Heart left ventricle (tissue), 16 donors: ENCODE measurements around the gene HDGFL1. TPM values are rescaled to one million over a fixed set of nuclear protein-coding genes. Genes with fewer than 3 reads are reported as not detected.

ENCODE experiments used
- ATAC-seq, 4 donors: fragments of 200-7000 bp; cut with Tn5 transposase; one replicate each; pipeline ENCODE4 v1.9.1; 2020 to 2022; ENCODE audit warnings: moderate library complexity in 4 of 4, mild to moderate bottlenecking in 3 of 4, moderate number of reproducible peaks in 1 of 4
- DNase-seq, 5 donors: peaks; one replicate each; pipeline ENCODE4 v3.0.0-alpha.2; 2020
- H3K27ac ChIP-seq, 12 donors: fragments of 200-600 bp; sonication (generic) in 4 of 12; one replicate each; pipeline versions ENCODE4 v1.5.0 to v1.8.0; 2016 to 2022; ENCODE audit warnings: mild to moderate bottlenecking in 2 of 12
- H3K27me3 ChIP-seq, 9 donors: fragments of 200-600 bp; sonication (generic) in 2 of 9; one replicate each; pipeline versions ENCODE4 v1.5.1 to v1.8.0; 2016 to 2022; ENCODE audit warnings: mild to moderate bottlenecking in 3 of 9
- H3K36me3 ChIP-seq, 9 donors: fragments of 200-600 bp; sonication (generic) in 2 of 9; one replicate each; pipeline versions ENCODE4 v1.5.0 to v1.8.0; 2018 to 2022; ENCODE audit warnings: mild to moderate bottlenecking in 2 of 9
- H3K4me1 ChIP-seq, 12 donors: fragments of 200-600 bp; sonication (generic) in 4 of 12; one replicate each; pipeline versions ENCODE4 v1.5.0 to v1.8.0; 2016 to 2022; ENCODE audit warnings: mild to moderate bottlenecking in 3 of 12
- H3K4me3 ChIP-seq, 12 donors: fragments of 200-600 bp; sonication (generic) in 4 of 12; one replicate each; pipeline versions ENCODE4 v1.5.0 to v1.8.0; 2017 to 2022; ENCODE audit warnings: mild to moderate bottlenecking in 9 of 12, moderate library complexity in 4 of 12
- H3K9me3 ChIP-seq, 12 donors: fragments of 200-600 bp; sonication (generic) in 4 of 12; one replicate each; pipeline versions ENCODE4 v1.5.0 to v1.8.0; 2016 to 2022; ENCODE audit warnings: mild to moderate bottlenecking in 1 of 12
- CTCF ChIP-seq, 12 donors: fragments of 200-600 bp; sonication (generic) in 4 of 12; IDR thresholded peaks; one replicate each; pipeline versions ENCODE4 v1.5.0 to v1.8.0; 2018 to 2022; ENCODE audit warnings: antibody characterized with exemption in 12 of 12, mild to moderate bottlenecking in 5 of 12
- POLR2A ChIP-seq, 2 donors: fragments of 450-650 bp; IDR thresholded peaks; one replicate each; pipeline ENCODE4 v1.6.1; 2017; ENCODE audit warnings: antibody characterized with exemption in 2 of 2, mild to moderate bottlenecking in 2 of 2, moderate library complexity in 2 of 2
- WGBS, 4 donors: extraction: QIAGEN DNeasy Blood & Tissue Kit in 2 of 4; methylation state at CpG; one replicate each; pipeline versions ENCODE4 v1.1.5 to v1.1.7; 2013 to 2018; 5-methylcytosine and 5-hydroxymethylcytosine counted together
- intact Hi-C, 10 donors: fragments of 100-400 bp; cut with DNase I; formaldehyde crosslinking; loops; one replicate each; pipeline versions ENCODE4 v1.11.1 to v1.14.2; 2022
- polyA plus RNA-seq, 2 donors: library from polyadenylated mRNA; stranded (reverse); fragments of 200-250 nt; gene quantifications; one replicate each; pipeline ENCODE4 v1.2.3, GENCODE V29; 2013
- total RNA-seq, 9 donors: library from RNA; depleted of rRNA in 2 of 9; stranded (reverse); fragments of >200 nt in 2 of 9; fragmentation: NEBNext Ultra II Directional in 3 of 9; extraction: Animal tissue kit (Norgen Biotek cat#: 25700) in 3 of 9; gene quantifications; one replicate each; pipeline versions ENCODE4 v1.1.0 to v1.2.4, GENCODE V29; 2016 to 2023
- donor health status: ischemic (EF 13 %, LVEDD 7.1; RV severe dilation, severe dysfunction).
- donor health status: healthy with polysubstance abuse.
- donor health status: DM: no; HTN: yes; CAD: no.
- donor health status: DM: no; HTN: no; CAD: no.
- donor health status: ischemic (EF 25% LVEDD 6.9; RV normal size, moderate dysfunction).
- donor health status: ischemic (EF 25% LVEDD 5.7; RV mildly dilated, moderate dysfunction).
- donor health status: healthy.
- donor health status: DM: yes; HTN: yes; CAD: no.
- donor health status: ischemic (EF 35%, LVEDD 5.7; RV mildly dilated, moderate dysfunction).
- donor health status: nonischemic (EF 11% LVEDD 7.7; RV severe dilation, severe dysfunction).
- donor health status: DM: yes; HTN: yes; CAD: no.
- donor health status: PGD.
- donor health status: ischemic (EF 29% LVEDD 5.4; RV normal size, mild dysfunction).
- donor health status: nonischemic (EF 23%, LVEDD 6.1; RV moderate dilation, normal function).

HDGFL1 gene
- total and polyA plus RNA-seq, 11 donors: not detected

DNA sequence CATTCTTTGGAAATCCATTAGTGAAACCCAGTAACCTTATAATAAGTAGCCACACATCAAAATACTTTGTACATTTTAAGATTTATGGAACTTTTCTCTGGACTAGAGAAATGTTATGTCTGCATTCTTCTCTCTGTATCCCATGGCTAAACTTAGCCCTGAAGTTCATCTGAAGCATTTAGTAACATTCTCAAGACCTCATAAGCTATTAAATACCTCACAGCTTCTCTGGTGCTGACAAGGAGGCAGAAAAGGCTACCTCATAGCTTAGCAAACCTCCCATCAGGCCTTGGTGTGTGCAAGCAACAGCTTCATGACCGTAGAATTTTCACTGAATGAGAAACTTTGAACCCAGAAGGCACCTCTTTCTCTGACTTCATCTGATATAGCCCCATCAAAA, 38.9 kb upstream of the HDGFL1 start:
- DNase-seq (no peak), ATAC-seq (no peak)
- 32 to 100% (median 91%) methylated on average over 1 of the region's 1 CpG for WGBS, 4 donors
- H3K27me3 ChIP-seq: no peaks in the 10 kb centered on the region
- no peak for TF ChIP-seq POLR2A (IDR thresholded peaks at IDR 0.05)
- no peak for TF ChIP-seq CTCF (IDR thresholded peaks at IDR 0.05)
- H3K36me3 ChIP-seq: no peaks in the 10 kb centered on the region
- H3K9me3 ChIP-seq: no peaks in the 10 kb centered on the region
- no peak overlapping the region for H3K4me3 ChIP-seq
- intact Hi-C loops: no loop called here
- no peak overlapping the region for H3K27ac ChIP-seq
- no peaks in the 10 kb centered on the region for H3K4me1 ChIP-seq

- no peak for TF ChIP-seq CTCF (IDR thresholded peaks at IDR 0.05)
- TF ChIP-seq POLR2A (IDR thresholded peaks at IDR 0.05): no peak
- intact Hi-C loops: no loop called here
- no peaks in the 10 kb centered on the region for H3K9me3 ChIP-seq
- DNase-seq: no peak
- no peak overlapping the region for H3K4me3 ChIP-seq
- no peak overlapping the region for H3K27ac ChIP-seq
- no peaks in the 10 kb centered on the region for H3K36me3 ChIP-seq
- WGBS, 4 donors: 76 to 89% (median 81%) methylated on average over 4 of the region's 4 CpGs
- no peaks in the 10 kb centered on the region for H3K4me1 ChIP-seq
- no peak for ATAC-seq
- no peaks in the 10 kb centered on the region for H3K27me3 ChIP-seq
Observed at GRCh38 chr6:22536122-22536521, 33.2 kb upstream of the HDGFL1 start.

GRCh38 chr6:22544476-22544875, 24.9 kb upstream of the HDGFL1 start:
- Histone ChIP-seq H3K4me3 (no peak overlapping the region), H3K9me3 (no peaks in the 10 kb centered on the region), H3K27ac (peak overlapping the region in 4 of 12 donors; percentile 17 to 63 (median 54)), H3K4me1 (peaks cover 0 to 18% (median 5%) of the 10 kb centered on the region in 12 donors), H3K36me3 (no peaks in the 10 kb centered on the region), H3K27me3 (no peaks in the 10 kb centered on the region)
- ATAC-seq (peak; percentile 67 to 82 (median 76)), DNase-seq (no peak)
- no peak for TF ChIP-seq CTCF (IDR thresholded peaks at IDR 0.05)
- no peak for TF ChIP-seq POLR2A (IDR thresholded peaks at IDR 0.05)
- intact Hi-C loops: no loop called here

GRCh38 chr6:22545051-22545450, 24.3 kb upstream of the HDGFL1 start:
- H3K27ac ChIP-seq: peak overlapping the region in 4 of 12 donors; percentile 17 to 63 (median 54)
- DNase-seq (no peak), ATAC-seq (no peak)
- intact Hi-C loops: no loop called here
- no peaks in the 10 kb centered on the region for H3K9me3 ChIP-seq
- no peaks in the 10 kb centered on the region for H3K36me3 ChIP-seq
- no peak overlapping the region for H3K4me3 ChIP-seq
- WGBS, 4 donors: 60 to 77% (median 69%) methylated on average over 2 of the region's 2 CpGs
- no peak for TF ChIP-seq POLR2A (IDR thresholded peaks at IDR 0.05)
- TF ChIP-seq CTCF (IDR thresholded peaks at IDR 0.05): no peak
- peaks cover 0 to 18% (median 5%) of the 10 kb centered on the region in 12 donors for H3K4me1 ChIP-seq
- H3K27me3 ChIP-seq: no peaks in the 10 kb centered on the region
